WI38 (cell line): Measurements from ENCODE around the gene PPM1N.

ENCODE experiments used
- H3K4me3 ChIP-seq: 2 replicates; pipeline ENCODE4 v1.5.1; 2011; ENCODE audit warnings: low read depth, mild to moderate bottlenecking, control low read depth, low read length
- TF ChIP-seq, protein P1 (sequence below): IDR thresholded peaks from 2 replicates; pipeline ENCODE4 v1.5.1; 2012; ENCODE audit warnings: low read depth, mild to moderate bottlenecking, control low read depth, low read length

Gene PPM1N

DNA sequence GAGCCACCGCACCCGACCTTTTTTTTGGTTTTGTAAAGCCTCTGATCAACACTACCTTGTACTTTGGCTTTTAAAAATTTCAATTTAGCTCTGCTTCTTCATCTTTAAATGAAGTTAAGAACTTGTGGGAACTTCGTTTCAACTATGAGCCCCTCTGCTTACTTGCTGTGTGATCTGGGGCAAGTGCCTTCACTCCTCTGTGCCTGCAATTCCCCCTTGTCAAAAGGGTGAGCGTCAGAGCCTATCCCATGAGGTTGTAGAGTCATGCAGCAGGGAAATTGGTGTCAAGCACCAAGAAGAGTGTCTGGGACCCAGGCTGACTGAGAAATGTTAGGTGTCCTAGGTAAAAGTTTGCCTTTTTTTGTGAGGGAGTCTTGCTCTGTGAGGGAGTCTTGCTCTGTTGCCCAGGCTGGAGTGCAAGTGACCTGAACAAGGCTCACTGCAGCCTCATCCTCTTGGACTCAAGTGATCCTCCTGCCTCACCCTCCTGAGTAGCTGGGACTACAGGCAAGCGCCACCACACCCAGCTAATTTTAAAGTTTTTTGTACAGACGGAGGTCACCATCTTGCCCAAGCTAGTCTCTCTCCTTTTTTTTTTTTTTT lies 14.7 kb downstream of the PPM1N start:
- no peak overlapping the region for H3K4me3 ChIP-seq
- TF ChIP-seq, protein P1, sequence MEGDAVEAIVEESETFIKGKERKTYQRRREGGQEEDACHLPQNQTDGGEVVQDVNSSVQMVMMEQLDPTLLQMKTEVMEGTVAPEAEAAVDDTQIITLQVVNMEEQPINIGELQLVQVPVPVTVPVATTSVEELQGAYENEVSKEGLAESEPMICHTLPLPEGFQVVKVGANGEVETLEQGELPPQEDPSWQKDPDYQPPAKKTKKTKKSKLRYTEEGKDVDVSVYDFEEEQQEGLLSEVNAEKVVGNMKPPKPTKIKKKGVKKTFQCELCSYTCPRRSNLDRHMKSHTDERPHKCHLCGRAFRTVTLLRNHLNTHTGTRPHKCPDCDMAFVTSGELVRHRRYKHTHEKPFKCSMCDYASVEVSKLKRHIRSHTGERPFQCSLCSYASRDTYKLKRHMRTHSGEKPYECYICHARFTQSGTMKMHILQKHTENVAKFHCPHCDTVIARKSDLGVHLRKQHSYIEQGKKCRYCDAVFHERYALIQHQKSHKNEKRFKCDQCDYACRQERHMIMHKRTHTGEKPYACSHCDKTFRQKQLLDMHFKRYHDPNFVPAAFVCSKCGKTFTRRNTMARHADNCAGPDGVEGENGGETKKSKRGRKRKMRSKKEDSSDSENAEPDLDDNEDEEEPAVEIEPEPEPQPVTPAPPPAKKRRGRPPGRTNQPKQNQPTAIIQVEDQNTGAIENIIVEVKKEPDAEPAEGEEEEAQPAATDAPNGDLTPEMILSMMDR, result no peak

DNA sequence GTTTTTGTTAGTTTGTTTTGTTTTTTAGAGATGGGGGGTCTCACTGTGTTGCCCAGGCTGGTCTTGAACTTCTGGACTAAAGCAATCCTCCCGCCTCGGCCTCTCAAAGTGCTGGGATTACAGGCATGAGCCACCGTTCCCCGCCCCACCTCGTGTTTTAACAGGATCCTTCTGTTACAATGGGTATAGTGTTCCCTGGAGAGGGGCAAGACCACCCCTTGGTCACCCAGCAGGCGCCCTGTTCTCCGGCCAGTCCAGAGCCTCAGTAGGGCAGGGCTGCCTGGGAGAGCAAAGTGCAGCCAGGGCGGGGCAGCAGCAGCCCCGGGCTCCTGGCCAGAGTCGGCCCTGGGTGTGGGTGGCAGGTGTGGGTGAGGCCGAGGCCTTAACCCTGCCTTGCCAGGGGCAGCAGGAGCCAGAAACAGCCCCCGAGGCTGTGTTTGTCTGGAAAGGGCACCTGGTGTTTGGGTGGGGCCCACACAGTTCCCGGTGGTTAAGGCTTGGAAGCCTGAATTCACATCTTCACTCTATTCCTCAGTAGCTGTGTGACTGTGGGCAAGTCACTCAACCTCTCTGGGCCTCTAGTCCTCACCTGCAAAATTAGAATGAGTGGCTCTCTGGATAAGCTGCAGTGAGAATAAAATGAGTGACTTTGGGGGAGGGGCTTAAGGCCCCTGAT lies 16.3 kb downstream of the PPM1N start:
- H3K4me3 ChIP-seq, result no peak overlapping the region

DNA sequence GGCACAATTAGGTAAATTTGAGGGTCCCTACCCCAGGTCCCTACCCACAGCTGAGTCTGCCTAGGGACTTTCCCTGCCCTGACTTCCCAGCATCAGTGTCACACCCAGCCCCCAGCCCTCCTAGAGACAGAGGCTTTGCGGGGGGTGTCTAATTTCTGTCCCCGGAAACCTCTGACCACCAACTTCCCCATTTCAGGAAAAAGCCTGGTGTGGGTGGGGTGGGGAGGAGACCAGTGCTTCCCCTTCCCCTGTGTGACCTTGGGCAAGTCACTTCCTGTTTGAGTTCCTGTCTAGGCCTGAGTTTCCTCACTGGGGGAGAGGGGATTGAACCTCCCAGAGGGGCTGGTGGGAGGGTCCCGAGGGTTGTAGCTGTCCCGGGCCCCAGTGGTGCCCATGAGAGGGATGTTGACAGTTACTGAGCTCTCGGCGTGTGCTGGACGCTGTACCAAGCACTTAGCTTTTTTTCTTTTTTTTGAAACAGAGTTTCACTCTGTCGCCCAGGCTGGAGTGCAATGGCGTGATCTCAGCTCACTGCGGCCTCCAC lies 16.9 kb downstream of the PPM1N start:
- H3K4me3 ChIP-seq, result no peak overlapping the region
- TF ChIP-seq, protein P1, result no peak

More for the DNA sequence above, 16.3 kb downstream of the PPM1N start:
- TF ChIP-seq, protein P1, result no peak

DNA sequence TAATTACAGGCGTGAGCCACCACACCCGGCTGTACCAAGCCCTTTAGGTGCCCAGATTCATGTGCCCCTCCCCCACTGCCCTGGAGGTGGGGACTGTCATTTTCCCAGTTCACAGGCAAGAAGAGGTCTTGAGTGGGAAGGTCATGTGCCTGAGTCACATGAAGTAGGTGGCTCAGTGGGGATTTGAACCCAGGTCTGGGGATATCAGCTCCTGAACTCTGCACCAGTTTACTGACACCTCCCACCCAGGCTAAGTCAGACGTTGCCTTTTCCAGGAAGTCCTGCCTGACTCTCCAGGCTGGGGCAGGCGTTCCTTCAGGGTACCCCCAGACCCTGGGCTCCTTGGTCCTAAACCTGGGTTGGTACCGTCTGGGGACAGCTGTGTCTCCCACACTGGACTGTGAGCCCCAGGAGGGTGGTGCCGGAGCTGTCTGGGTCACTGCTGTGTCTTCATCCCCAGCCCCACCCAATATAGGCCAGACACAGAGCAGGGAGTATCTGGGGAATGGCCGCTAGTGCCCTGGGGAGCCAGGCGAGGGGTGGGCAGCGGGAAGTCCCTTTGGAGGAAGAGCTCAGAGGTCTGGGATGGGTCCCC lies 17.7 kb downstream of the PPM1N start:
- TF ChIP-seq, protein P1, result no peak
- no peak overlapping the region for H3K4me3 ChIP-seq

DNA sequence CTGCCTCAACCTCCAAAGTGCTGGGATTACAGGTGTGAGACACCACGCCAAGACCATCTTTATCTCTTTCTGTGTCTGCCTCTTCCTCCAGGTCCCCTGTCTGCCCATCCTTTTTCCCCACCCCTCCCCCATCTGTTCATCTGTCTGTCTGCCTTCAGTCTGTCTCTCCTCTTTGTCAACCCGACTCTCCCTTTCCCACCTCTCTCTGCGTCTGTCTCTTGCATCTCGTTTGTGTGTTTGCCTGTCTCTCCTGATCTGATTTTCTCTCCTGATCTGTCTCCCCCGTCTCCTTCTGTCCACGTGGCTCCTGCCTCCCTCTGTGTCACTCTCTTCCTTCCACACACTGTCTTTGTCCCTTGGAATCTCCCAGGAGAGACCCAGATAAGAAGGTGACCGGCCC lies 19.0 kb downstream of the PPM1N start:
- TF ChIP-seq, protein P1, result no peak
- no peak overlapping the region for H3K4me3 ChIP-seq

DNA sequence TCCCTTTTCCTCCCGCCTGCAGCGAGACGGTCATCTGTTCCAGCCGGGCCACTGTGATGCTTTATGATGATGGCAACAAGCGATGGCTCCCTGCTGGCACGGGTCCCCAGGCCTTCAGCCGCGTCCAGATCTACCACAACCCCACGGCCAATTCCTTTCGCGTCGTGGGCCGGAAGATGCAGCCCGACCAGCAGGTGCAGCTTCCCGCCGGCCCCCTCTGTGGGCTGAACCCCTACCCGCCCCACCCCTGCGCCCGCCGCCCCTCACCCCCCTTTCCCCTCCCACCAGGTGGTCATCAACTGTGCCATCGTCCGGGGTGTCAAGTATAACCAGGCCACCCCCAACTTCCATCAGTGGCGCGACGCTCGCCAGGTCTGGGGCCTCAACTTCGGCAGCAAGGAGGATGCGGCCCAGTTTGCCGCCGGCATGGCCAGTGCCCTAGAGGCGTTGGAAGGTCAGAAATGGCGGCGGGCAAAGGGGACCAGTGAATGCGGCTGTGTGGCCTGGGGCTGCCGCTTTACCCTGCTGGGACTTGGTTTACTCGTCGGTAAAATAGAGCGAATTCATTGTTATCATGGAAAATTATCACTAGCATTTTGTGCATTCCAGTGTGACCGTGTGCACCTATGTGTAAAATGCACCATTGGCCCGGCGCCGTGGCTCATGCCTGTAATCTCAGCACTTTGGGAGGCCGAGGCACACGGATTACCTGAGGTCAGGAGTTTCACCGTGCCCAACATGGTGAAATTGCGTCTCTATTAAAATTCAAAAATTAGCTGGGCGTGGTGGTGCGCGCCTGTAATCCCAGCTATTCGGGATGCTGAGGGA lies 19.6 kb downstream of the PPM1N start:
- TF ChIP-seq, protein P1, result no peak
- H3K4me3 ChIP-seq, result no peak overlapping the region
